Stimulated activated CD4-positive, alpha-beta T cell treated with anti-CD3 and anti-CD28 coated beads, Interleukin-1b, Interleukin-23, amount 100 ng/mL, for 1 hour (primary cell): ENCODE data around the gene CHST11.

Experiments
- DNase-seq, 2 donors: peaks; one replicate each; pipeline ENCODE4 v3.0.0-alpha.2; 2020; ENCODE audit warnings: low read depth in 2 of 2

Gene CHST11

GRCh38 chr12:104673696-104674482, 217.1 kb downstream of the CHST11 start:
- DNase-seq, result no peak

GRCh38 chr12:104676636-104677035, 219.9 kb downstream of the CHST11 start:
- DNase-seq, result no peak

- no peak for DNase-seq
Measured at GRCh38 chr12:104677441-104678089, 220.8 kb downstream of the CHST11 start.

- no peak for DNase-seq
Measured at GRCh38 chr12:104680070-104680469, 223.3 kb downstream of the CHST11 start.

- no peak for DNase-seq
Measured at GRCh38 chr12:104680491-104680890, 223.7 kb downstream of the CHST11 start.

GRCh38 chr12:104681012-104681690, 224.4 kb downstream of the CHST11 start:
- DNase-seq, result no peak

GRCh38 chr12:104682790-104683279, 226.1 kb downstream of the CHST11 start:
- DNase-seq, result peak; percentile 17 to 54

- no peak for DNase-seq
Measured at GRCh38 chr12:104683831-104684503, 227.2 kb downstream of the CHST11 start.

GRCh38 chr12:104684884-104685283, 228.1 kb downstream of the CHST11 start:
- no peak for DNase-seq

- DNase-seq, result no peak
Measured at GRCh38 chr12:104685366-104685765, 228.6 kb downstream of the CHST11 start.

- DNase-seq, result no peak
Measured at GRCh38 chr12:104686196-104686595, 229.4 kb downstream of the CHST11 start.

- no peak for DNase-seq
Measured at GRCh38 chr12:104687823-104688573, 231.2 kb downstream of the CHST11 start.

- no peak for DNase-seq
Measured at GRCh38 chr12:104689635-104690034, 232.9 kb downstream of the CHST11 start.

- DNase-seq, result no peak
Measured at GRCh38 chr12:104691721-104692556, 235.2 kb downstream of the CHST11 start.

- no peak for DNase-seq
Measured at GRCh38 chr12:104692557-104693218, 235.9 kb downstream of the CHST11 start.

- DNase-seq, result no peak
Measured at GRCh38 chr12:104693493-104693892, 236.7 kb downstream of the CHST11 start.

- no peak for DNase-seq
Measured at GRCh38 chr12:104694161-104694560, 237.4 kb downstream of the CHST11 start.

- no peak for DNase-seq
Measured at GRCh38 chr12:104694711-104695110, 238.0 kb downstream of the CHST11 start.

GRCh38 chr12:104695453-104696148, 238.9 kb downstream of the CHST11 start:
- DNase-seq, result peak in 1 of 2 donors; percentile 59
